ENCODE results near the gene NPTXR. TPM values are rescaled to one million over a fixed set of nuclear protein-coding genes. Genes with fewer than 3 reads are reported as not detected.
A peak's percentile ranks its signal among the peaks of the same experiment; 100 is the strongest.

NPTXR gene
- total RNA-seq, 4 donors from 2014 or later, result 0.34 to 4.6 (median 1.7) TPM

DNA sequence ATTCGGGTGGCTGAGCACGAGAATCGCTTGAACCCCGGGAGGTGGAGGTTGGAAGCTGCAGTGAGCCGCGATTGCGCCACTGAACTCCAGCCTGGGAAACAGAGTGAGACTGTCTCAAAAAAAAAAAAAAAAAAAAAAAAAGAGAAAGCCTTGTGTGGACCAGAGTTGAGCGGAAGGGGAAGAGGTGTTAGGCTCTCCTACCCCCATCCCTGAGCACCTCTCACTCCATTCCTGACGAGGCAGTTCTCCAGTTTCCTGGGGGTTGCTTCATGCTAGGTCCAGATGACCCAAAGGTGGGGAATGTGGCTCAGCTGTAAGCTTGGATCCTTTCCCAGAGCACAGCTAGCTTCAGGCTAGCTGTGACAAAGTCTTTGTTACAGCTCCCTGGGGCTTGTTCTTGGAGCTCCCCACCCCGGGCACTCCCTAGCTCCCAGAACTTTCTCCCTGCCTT, 41.1 kb downstream of the NPTXR start:
- 8 to 21% methylated on average over 10 of the region's 10 CpGs for WGBS, 2 donors
- intact Hi-C loops (cut with DNase I; ENCODE audit: low total_unique reads), result no loop called here
- TF ChIP-seq POLR2A (IDR thresholded peaks at IDR 0.05), result no peak
- TF ChIP-seq, protein P1, sequence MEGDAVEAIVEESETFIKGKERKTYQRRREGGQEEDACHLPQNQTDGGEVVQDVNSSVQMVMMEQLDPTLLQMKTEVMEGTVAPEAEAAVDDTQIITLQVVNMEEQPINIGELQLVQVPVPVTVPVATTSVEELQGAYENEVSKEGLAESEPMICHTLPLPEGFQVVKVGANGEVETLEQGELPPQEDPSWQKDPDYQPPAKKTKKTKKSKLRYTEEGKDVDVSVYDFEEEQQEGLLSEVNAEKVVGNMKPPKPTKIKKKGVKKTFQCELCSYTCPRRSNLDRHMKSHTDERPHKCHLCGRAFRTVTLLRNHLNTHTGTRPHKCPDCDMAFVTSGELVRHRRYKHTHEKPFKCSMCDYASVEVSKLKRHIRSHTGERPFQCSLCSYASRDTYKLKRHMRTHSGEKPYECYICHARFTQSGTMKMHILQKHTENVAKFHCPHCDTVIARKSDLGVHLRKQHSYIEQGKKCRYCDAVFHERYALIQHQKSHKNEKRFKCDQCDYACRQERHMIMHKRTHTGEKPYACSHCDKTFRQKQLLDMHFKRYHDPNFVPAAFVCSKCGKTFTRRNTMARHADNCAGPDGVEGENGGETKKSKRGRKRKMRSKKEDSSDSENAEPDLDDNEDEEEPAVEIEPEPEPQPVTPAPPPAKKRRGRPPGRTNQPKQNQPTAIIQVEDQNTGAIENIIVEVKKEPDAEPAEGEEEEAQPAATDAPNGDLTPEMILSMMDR (IDR thresholded peaks at IDR 0.05), result no peak
- H3K4me3 ChIP-seq (ENCODE audit: low read depth, poor library complexity, severe bottlenecking), result no peak overlapping the region
- peak; percentile 64 to 89 for DNase-seq (ENCODE audit: low spot score in 2 of 2)

DNA sequence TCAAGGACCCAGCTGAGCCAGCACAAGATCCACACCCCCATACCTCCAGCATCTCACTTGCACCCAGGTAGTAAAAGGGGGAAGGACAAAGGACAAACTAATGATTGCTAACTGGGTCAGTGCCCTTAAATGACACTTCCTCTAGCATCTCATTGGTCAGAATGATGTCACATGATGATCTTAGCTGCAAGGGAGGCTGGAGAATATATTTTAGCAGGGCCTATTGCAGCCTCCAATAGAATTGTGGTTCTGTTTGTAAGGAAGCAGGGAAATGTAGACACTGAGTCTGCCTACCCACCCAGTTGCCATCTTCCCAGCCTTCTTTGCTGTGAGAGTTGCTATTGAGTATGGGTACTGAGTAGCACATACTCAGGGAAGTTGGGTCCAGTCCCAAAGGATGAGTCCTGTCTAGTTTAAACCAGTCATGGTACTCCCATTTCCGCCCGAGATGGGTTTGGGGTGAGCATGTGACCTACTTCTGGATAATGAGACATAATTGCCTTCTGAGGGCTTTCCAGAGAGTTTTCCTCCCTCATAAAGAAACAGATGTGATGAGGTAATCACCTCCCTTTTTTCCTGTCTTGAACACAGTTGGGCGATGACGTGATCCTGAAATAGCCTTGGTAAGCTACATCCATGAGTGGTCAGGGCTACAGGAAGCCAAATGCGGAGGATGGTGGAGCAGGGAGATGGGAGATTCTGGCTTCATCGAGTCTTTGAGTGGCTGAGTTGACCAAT, 44.4 kb downstream of the NPTXR start:
- 40 to 51% methylated on average over 6 of the region's 6 CpGs for WGBS, 2 donors
- DNase-seq (ENCODE audit: low spot score in 2 of 2), result no peak
- TF ChIP-seq, protein P1 (IDR thresholded peaks at IDR 0.05), result no peak
- intact Hi-C loops (cut with DNase I; ENCODE audit: low total_unique reads), result no loop called here
- no peak overlapping the region for H3K4me3 ChIP-seq (ENCODE audit: low read depth, poor library complexity, severe bottlenecking)

DNA sequence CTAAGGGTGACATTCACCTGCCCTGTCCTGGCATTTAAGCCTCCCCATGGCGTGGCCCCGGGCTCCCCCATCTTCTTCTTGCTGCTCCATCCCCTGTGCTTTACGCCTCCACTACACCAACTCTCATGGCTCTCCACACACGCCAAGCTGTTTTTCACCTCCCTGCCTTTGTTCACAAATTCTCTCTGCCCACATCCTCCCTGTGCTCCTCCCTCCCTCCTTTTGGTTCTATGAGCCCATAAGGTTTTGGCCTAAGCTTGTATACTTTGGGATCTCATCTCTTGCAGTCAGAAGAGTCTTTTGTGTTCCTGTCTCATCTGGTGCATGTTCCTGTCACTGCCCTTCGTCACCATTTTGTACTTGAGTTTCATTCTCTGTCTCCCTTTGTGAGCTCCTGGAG, 45.3 kb downstream of the NPTXR start:
- no peak overlapping the region for H3K4me3 ChIP-seq (ENCODE audit: low read depth, poor library complexity, severe bottlenecking)
- DNase-seq (ENCODE audit: low spot score in 2 of 2), result no peak
- WGBS, 2 donors, result 77 to 88% methylated on average over 5 of the region's 5 CpGs
- peak in 1 of 2 donors; percentile 13 for TF ChIP-seq POLR2A (IDR thresholded peaks at IDR 0.05)
- TF ChIP-seq, protein P1 (IDR thresholded peaks at IDR 0.05), result no peak
- intact Hi-C loops (cut with DNase I; ENCODE audit: low total_unique reads), result no loop called here

DNA sequence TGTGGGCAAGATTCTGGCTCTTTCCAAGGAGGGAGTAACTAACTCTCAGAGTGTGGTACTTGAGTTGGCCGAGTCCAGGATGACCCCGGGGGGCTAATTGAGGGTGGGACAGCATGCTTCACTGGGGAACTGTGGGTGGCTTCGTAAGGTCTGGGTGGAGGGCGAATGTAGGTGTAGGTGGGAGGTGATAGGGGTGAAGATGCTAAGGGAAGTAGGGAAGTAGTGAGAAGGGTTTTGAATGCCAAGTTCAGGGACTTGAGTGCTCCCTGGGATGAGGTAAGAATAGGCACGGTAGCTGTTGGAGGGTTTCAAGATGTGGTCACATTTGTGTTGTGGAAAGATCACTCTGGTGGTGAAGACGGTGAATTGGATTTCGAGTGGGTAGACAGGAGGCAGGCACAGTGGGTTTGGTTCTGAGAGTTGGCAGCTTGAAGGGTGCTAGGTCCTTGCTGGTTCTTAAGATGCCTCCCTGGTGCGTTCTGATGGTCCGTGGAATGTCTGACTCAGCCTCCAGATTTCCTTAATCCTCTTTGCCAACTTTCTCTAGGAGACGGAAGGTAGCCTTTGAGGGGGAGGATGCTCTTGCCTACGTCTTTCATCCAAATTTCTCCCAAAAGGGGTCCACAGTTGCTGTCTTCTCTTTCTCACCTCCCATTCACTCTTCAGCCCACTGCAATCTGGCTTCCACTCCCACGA, 47.4 kb downstream of the NPTXR start:
- WGBS, 2 donors, result 82 to 83% methylated on average over 12 of the region's 12 CpGs
- DNase-seq (ENCODE audit: low spot score in 2 of 2), result no peak
- TF ChIP-seq, protein P1 (IDR thresholded peaks at IDR 0.05), result no peak
- no peak for TF ChIP-seq POLR2A (IDR thresholded peaks at IDR 0.05)
- intact Hi-C loops (cut with DNase I; ENCODE audit: low total_unique reads), result no loop called here
- no peak overlapping the region for H3K4me3 ChIP-seq (ENCODE audit: low read depth, poor library complexity, severe bottlenecking)

DNA sequence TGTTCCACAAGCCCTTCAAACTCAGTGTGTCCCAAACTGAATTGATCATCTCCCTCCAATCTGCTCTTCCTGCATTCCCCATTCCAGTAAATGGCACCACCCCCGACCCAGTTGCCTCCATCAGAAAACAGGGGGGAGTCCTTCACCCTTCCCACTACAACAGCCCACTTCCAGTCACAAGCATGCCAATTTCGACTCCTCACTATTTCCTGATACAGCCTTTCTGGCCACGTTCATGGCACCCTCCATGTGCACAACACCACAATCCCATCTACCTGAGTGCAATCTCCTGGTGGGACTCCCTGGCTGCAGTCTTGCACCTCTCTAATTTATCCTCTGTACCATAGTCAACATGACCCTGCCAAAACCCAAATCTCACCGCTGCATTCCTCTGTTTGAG, 48.3 kb downstream of the NPTXR start:
- no peak for TF ChIP-seq POLR2A (IDR thresholded peaks at IDR 0.05)
- TF ChIP-seq, protein P1 (IDR thresholded peaks at IDR 0.05), result no peak
- intact Hi-C loops (cut with DNase I; ENCODE audit: low total_unique reads), result no loop called here
- no peak overlapping the region for H3K4me3 ChIP-seq (ENCODE audit: low read depth, poor library complexity, severe bottlenecking)
- WGBS, 2 donors, result 73 to 80% methylated on average over 4 of the region's 4 CpGs
- no peak for DNase-seq (ENCODE audit: low spot score in 2 of 2)

All from lower leg skin (tissue), 4 donors.